ENCODE measurements around the gene PRRT1B. TPM values are rescaled to one million over a fixed set of nuclear protein-coding genes. Genes with fewer than 3 reads are reported as not detected.

PRRT1B gene
- total and polyA plus RNA-seq, 2 experiments from 2014 or later = 0.24 TPM; not detected in 1

GRCh38 chr9:131539223-131539923 is 6.0 kb upstream of the PRRT1B start (continued):
- TF ChIP-seq STAT1 (IDR thresholded peaks at IDR 0.05; ENCODE audit: unreplicated experiment) = no peak
- TF ChIP-seq EZH2 (IDR thresholded peaks at IDR 0.05; ENCODE audit: low read depth, unreplicated experiment) = no peak
- no peak for TF ChIP-seq ZNF114 (CRISPR knock-in tag; IDR thresholded peaks at IDR 0.05)

GRCh38 chr9:131543141-131543540 is 2.2 kb upstream of the PRRT1B start:
- H3K4me2 ChIP-seq = no peak overlapping the region
- peaks cover 7% of the 10 kb centered on the region; the same call in 1 of the 2 replicates for H3F3A ChIP-seq (replicated peaks; ENCODE audit: low read depth)
- H4K20me1 ChIP-seq (replicated peaks; ENCODE audit: insufficient read depth) = no peaks in the 10 kb centered on the region
- H3K4me3 ChIP-seq = no peak overlapping the region
- H3K9me3 Mint-ChIP-seq = peaks cover 44% of the 10 kb centered on the region
- DNase-seq (ENCODE audit: low spot score) = peak; percentile 38
- no peak overlapping the region for H3K27ac Mint-ChIP-seq
- H3K27me3 Mint-ChIP-seq (ENCODE audit: insufficient read depth, low read depth, poor library complexity) = peaks cover 45% of the 10 kb centered on the region
- peaks cover 4% of the 10 kb centered on the region; the same call in 1 of the 2 replicates for H3K9me2 ChIP-seq (ENCODE audit: insufficient read depth)
- H2AFZ ChIP-seq = no peak overlapping the region
- H3K4me3 Mint-ChIP-seq = no peak overlapping the region
- no peaks in the 10 kb centered on the region for H3K36me3 ChIP-seq (ENCODE audit: insufficient read depth)
- TF ChIP-seq CTCF (conservative IDR thresholded peaks at IDR 0.05; ENCODE audit: low read depth in 2 of 2) (no peak), CREB1 (CRISPR knock-in tag; IDR thresholded peaks at IDR 0.05; ENCODE audit: low read depth) (no peak), POLR2AphosphoS5 (IDR thresholded peaks at IDR 0.05; ENCODE audit: low read depth) (no peak), ZNF331 (CRISPR knock-in tag; IDR thresholded peaks at IDR 0.05; ENCODE audit: low read depth) (no peak), ZNF462 (CRISPR knock-in tag; IDR thresholded peaks at IDR 0.05) (no peak), EZH2phosphoT487 (IDR thresholded peaks at IDR 0.05; ENCODE audit: unreplicated experiment) (no peak)
- no peak overlapping the region for H3K27ac ChIP-seq (ENCODE audit: low read depth)
- H3K4me1 Mint-ChIP-seq = peaks cover 7% of the 10 kb centered on the region; the same call in 1 of the 3 replicates
- H3K4me1 ChIP-seq (ENCODE audit: insufficient read depth) = no peaks in the 10 kb centered on the region
- H3K79me2 ChIP-seq (replicated peaks; ENCODE audit: insufficient read depth) = no peaks in the 10 kb centered on the region
- ATAC-seq = no peak
- H3K36me3 Mint-ChIP-seq (ENCODE audit: low read depth) = peaks cover 34% of the 10 kb centered on the region
- H3K27me3 ChIP-seq (ENCODE audit: insufficient read depth) = peaks cover 48% of the 10 kb centered on the region

All from GM23338 (cell line).